ENCODE data around the gene PDCD1LG2. TPM values are rescaled to one million over a fixed set of nuclear protein-coding genes. Genes with fewer than 3 reads are reported as not detected.

PDCD1LG2 gene
- total RNA-seq, 4 donors from 2014 or later = 0.44 to 3.1 (median 1.9) TPM

DNA sequence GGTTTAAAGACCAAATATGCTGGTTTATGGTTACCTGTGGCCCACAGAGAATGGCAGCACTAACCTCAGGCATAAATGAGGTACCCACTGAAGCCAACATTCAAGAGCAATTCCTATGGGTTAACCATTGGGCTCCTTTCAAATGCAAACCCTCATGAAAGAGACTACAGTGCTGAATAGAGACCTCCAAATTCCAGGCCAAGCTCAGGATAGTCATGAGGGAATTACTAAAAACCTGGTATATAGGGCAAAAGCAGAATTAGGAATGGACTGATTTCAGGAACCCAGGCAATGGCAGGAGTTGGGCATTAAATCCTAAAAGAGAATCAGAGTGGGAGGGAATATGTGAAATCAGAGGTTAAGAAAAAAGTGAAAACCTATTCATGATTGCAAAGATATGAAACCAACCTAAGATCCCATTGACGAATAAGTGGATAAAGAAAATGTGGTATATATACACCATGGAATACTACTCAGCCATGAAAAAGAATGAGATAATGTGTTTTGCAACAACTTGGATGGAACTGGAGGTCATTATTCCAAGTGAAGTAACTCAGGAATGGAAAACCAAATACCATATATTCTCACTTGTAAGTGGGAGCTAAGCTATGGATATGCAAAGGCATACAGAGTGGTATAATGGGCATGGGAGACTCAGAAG lies 51.6 kb downstream of the PDCD1LG2 start:
- H3K4me1 ChIP-seq = peaks cover 0 to 24% (median 14%) of the 10 kb centered on the region in 4 donors
- H3K4me3 ChIP-seq = no peak overlapping the region
- WGBS, 2 donors = 100% methylated on average over 1 of the region's 1 CpG
- no peak overlapping the region for H3K27ac ChIP-seq
- H3K36me3 ChIP-seq = no peaks in the 10 kb centered on the region
- H3K27me3 ChIP-seq = no peaks in the 10 kb centered on the region
- DNase-seq (ENCODE audit: low spot score in 2 of 2) = no peak
- no peaks in the 10 kb centered on the region for H3K9me3 ChIP-seq
- TF ChIP-seq CTCF (IDR thresholded peaks at IDR 0.05) (no peak), POLR2A (IDR thresholded peaks at IDR 0.05) (no peak), EP300 (IDR thresholded peaks at IDR 0.05) (no peak)

DNA sequence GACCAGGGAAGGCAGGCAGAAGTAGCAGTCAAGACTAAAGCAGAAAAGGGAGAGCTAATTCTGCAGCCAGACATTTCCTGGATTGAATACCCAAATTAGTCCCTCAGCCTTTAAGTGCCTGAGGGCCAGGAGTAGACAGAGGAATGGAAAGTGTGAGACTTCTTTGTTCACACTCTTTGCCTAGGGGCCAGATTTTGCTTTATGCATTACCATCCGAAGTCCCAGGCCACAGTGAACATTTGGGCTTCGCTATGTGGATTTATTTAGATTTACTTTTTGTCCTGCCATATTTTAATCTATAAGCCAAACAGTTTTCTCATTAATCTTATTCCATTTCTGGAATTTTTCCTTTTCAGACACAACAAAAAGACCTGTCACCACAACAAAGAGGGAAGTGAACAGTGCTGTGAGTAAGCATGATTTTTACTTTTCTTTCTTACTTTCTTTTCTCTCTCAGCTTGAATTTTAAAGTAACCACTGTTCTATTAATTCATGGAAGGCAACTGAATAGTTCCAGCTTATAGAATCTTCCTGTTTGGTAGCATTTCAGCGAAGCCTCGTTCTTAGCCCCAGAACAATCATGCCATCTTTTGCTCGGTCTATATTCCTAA lies 52.6 kb downstream of the PDCD1LG2 start:
- no peaks in the 10 kb centered on the region for H3K36me3 ChIP-seq
- 45 to 62% methylated on average over 5 of the region's 5 CpGs for WGBS, 2 donors
- H3K27ac ChIP-seq = no peak overlapping the region
- H3K4me1 ChIP-seq = peaks cover 0 to 14% (median 6%) of the 10 kb centered on the region in 4 donors
- no peak for TF ChIP-seq EP300 (IDR thresholded peaks at IDR 0.05)
- no peak overlapping the region for H3K4me3 ChIP-seq
- no peaks in the 10 kb centered on the region for H3K9me3 ChIP-seq
- DNase-seq (ENCODE audit: low spot score in 2 of 2) = no peak
- no peaks in the 10 kb centered on the region for H3K27me3 ChIP-seq

GRCh38 chr9:5563417-5563815 lies 53.1 kb downstream of the PDCD1LG2 start:
- no peaks in the 10 kb centered on the region for H3K36me3 ChIP-seq
- WGBS, 2 donors = 44 to 51% methylated on average over 2 of the region's 2 CpGs
- H3K4me1 ChIP-seq = peaks cover 0 to 9% (median under 1%) of the 10 kb centered on the region in 4 donors
- no peak overlapping the region for H3K4me3 ChIP-seq
- H3K27ac ChIP-seq = no peak overlapping the region
- no peaks in the 10 kb centered on the region for H3K9me3 ChIP-seq
- no peak for DNase-seq (ENCODE audit: low spot score in 2 of 2)
- no peak for TF ChIP-seq POLR2A (IDR thresholded peaks at IDR 0.05)
- TF ChIP-seq EP300 (IDR thresholded peaks at IDR 0.05) = no peak
- no peak for TF ChIP-seq CTCF (IDR thresholded peaks at IDR 0.05)
- no peaks in the 10 kb centered on the region for H3K27me3 ChIP-seq

DNA sequence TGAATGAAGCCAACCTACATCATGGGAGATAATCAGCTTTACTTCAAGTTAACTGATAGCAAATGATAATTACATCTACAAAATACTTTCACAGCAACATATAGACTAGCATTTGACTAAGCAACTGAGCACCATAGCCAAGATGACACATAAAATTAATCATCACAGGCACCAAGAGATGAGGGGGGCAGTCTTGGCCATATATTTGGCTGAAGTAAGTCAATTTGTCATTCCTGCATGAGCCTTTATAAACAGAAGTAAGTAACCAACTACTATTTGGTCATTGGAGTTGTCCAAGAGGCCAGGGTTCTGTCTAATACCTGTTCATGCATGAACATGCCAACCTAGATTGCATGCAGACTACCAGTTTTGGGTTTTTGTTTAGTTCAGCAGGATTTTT lies 53.6 kb downstream of the PDCD1LG2 start:
- DNase-seq (ENCODE audit: low spot score in 2 of 2) = no peak
- no peak for TF ChIP-seq CTCF (IDR thresholded peaks at IDR 0.05)
- TF ChIP-seq POLR2A (IDR thresholded peaks at IDR 0.05) = no peak
- TF ChIP-seq EP300 (IDR thresholded peaks at IDR 0.05) = no peak
- H3K4me1 ChIP-seq = peaks cover 0 to 5% (median 0%) of the 10 kb centered on the region in 4 donors
- H3K27me3 ChIP-seq = no peaks in the 10 kb centered on the region
- no peaks in the 10 kb centered on the region for H3K9me3 ChIP-seq
- H3K36me3 ChIP-seq = no peaks in the 10 kb centered on the region
- H3K4me3 ChIP-seq = no peak overlapping the region
- H3K27ac ChIP-seq = no peak overlapping the region

DNA sequence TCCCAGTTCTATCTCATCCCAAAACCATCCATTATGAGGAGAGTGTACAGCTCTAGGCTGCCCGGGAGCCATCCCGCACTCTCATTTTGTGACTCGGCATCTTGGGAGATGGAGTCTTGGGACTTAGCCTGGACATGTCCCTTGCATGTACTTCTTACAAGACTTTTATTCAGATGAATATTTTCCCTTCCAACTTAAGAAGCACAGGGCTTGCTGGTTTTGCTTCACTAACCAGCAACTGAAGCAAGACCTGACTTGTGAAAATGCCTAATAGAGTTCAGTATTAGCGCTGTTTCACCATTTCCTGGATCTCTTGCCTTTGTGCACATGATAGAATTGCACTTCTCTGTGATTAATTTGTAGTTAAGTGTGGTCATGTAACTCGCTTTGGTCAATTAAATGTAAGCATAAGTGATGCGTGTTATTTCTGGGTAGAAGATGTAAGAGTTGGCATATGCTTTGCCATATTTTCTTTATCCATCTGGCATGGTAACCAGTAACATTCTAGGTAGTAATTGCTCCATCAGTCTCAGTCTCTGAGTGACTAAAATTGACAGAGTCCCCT lies 55.8 kb downstream of the PDCD1LG2 start:
- WGBS, 2 donors = 90% methylated on average over 6 of the region's 6 CpGs
- Histone ChIP-seq H3K36me3 (no peaks in the 10 kb centered on the region), H3K27me3 (no peaks in the 10 kb centered on the region), H3K4me3 (no peak overlapping the region), H3K27ac (no peak overlapping the region), H3K4me1 (peaks cover 0 to 5% (median 0%) of the 10 kb centered on the region in 4 donors), H3K9me3 (no peaks in the 10 kb centered on the region)
- DNase-seq (ENCODE audit: low spot score in 2 of 2) = no peak
- TF ChIP-seq POLR2A (IDR thresholded peaks at IDR 0.05) = no peak
- TF ChIP-seq CTCF (IDR thresholded peaks at IDR 0.05) = no peak
- TF ChIP-seq EP300 (IDR thresholded peaks at IDR 0.05) = no peak
